HepG2 (cell line): ENCODE measurements around the gene TOR4A. TPM values are rescaled to one million over a fixed set of nuclear protein-coding genes. Genes with fewer than 3 reads are reported as not detected.

Source experiments
- ESRRA ChIP-seq: sonication (generic); formaldehyde crosslinking; IDR thresholded peaks from 2 replicates; pipeline ENCODE4 v1.5.1; 2020; ENCODE audit warnings: mild to moderate bottlenecking, low read depth, missing genetic modification reagents
- GATA4 ChIP-seq: sonication (generic); IDR thresholded peaks from 2 replicates; pipeline ENCODE4 v1.6.1; 2016; ENCODE audit warnings: antibody characterized with exemption, low read depth, borderline replicate concordance
- MED13 ChIP-seq: sonication (generic); formaldehyde crosslinking; IDR thresholded peaks from 2 replicates; pipeline ENCODE4 v1.5.0; 2020; ENCODE audit warnings: missing genetic modification reagents
- NCOA2 ChIP-seq: sonication (generic); formaldehyde crosslinking; IDR thresholded peaks from 2 replicates; pipeline ENCODE4 v1.8.0; 2022; ENCODE audit warnings: inconsistent platforms
- NFE2 ChIP-seq: sonication (generic); formaldehyde crosslinking; IDR thresholded peaks from 2 replicates; pipeline ENCODE4 v1.4.0; 2020; ENCODE audit warnings: missing genetic modification reagents
- NKX3-1 ChIP-seq: sonication (generic); formaldehyde crosslinking; IDR thresholded peaks from 2 replicates; pipeline ENCODE4 v1.5.0; 2020; ENCODE audit warnings: missing genetic modification reagents
- REL ChIP-seq: sonication (generic); formaldehyde crosslinking; conservative IDR thresholded peaks from 2 replicates; pipeline ENCODE4 v1.8.0; 2022; ENCODE audit warnings: mild to moderate bottlenecking, missing genetic modification reagents, moderate library complexity
- SP2 ChIP-seq: sonication (generic); formaldehyde crosslinking; IDR thresholded peaks from 2 replicates; pipeline ENCODE4 v1.5.1; 2020; ENCODE audit warnings: mild to moderate bottlenecking, missing genetic modification reagents
- SSRP1 ChIP-seq: IDR thresholded peaks from 2 replicates; pipeline ENCODE4 v1.6.1; 2016; ENCODE audit warnings: control low read depth
- YY1 ChIP-seq: IDR thresholded peaks from 2 replicates; pipeline ENCODE4 v1.6.1; 2011; ENCODE audit warnings: low read length, low read depth, moderate library complexity, mild to moderate bottlenecking; ENCODE audit not compliant: insufficient read depth, insufficient replicate concordance
- ZBTB1 ChIP-seq: sonication (generic); formaldehyde crosslinking; IDR thresholded peaks from 2 replicates; pipeline ENCODE4 v1.4.0; 2020; ENCODE audit warnings: missing genetic modification reagents, borderline replicate concordance
- ZFP82 ChIP-seq: sonication (generic); formaldehyde crosslinking; IDR thresholded peaks from 2 replicates; pipeline ENCODE4 v1.5.1; 2020; ENCODE audit warnings: mild to moderate bottlenecking, missing genetic modification reagents, borderline replicate concordance
- ZNF138 ChIP-seq: sonication (generic); formaldehyde crosslinking; IDR thresholded peaks from 2 replicates; pipeline ENCODE4 v1.5.0; 2020; ENCODE audit warnings: mild to moderate bottlenecking, low read depth, missing genetic modification reagents
- ZNF17 ChIP-seq: sonication (generic); formaldehyde crosslinking; IDR thresholded peaks from 2 replicates; pipeline ENCODE4 v1.5.0; 2020; ENCODE audit warnings: mild to moderate bottlenecking, missing genetic modification reagents
- ZNF383 ChIP-seq: sonication (generic); formaldehyde crosslinking; IDR thresholded peaks from 2 replicates; pipeline ENCODE4 v1.4.0; 2020; ENCODE audit warnings: missing genetic modification reagents, mild to moderate bottlenecking, borderline replicate concordance
- ZNF570 ChIP-seq: sonication (generic); formaldehyde crosslinking; IDR thresholded peaks from 2 replicates; pipeline ENCODE4 v1.4.0; 2020; ENCODE audit warnings: mild to moderate bottlenecking, missing genetic modification reagents, borderline replicate concordance
- ZNF597 ChIP-seq: sonication (generic); formaldehyde crosslinking; IDR thresholded peaks from 2 replicates; pipeline ENCODE4 v1.5.0; 2020; ENCODE audit warnings: missing genetic modification reagents
- ZNF670 ChIP-seq: sonication (generic); formaldehyde crosslinking; IDR thresholded peaks from 2 replicates; pipeline ENCODE4 v1.8.0; 2022; ENCODE audit warnings: mild to moderate bottlenecking, missing genetic modification reagents, borderline replicate concordance
- polyA plus RNA-seq, 8 experiments: library from polyadenylated mRNA; depleted of rRNA in 3 of 8; stranded (reverse) in 7 of 8; unstranded in 1 of 8; fragments of >200 nt; fragmentation: Illumina TruSeq in 4 of 8; extraction: Trizol in 4 of 8; gene quantifications; 2 replicates each; pipeline versions ENCODE4 v1.2.1 to v1.2.3, GENCODE V29; 2011 to 2016; ENCODE audit warnings: low read depth in 4 of 8, missing spikeins in 1 of 8, mixed read lengths in 1 of 8; ENCODE audit not compliant: insufficient read depth in 1 of 8
- total RNA-seq, 5 experiments: library from RNA; depleted of rRNA; stranded (reverse); fragments of >200 nt; fragmentation: Illumina TruSeq; extraction: Trizol; gene quantifications; 2 replicates each; pipeline ENCODE4 v1.2.3, GENCODE V29; 2016; ENCODE audit warnings: low read depth in 1 of 5
- TF ChIP-seq, protein P1 (sequence below): sonication (generic); formaldehyde crosslinking; IDR thresholded peaks from 2 replicates; pipeline ENCODE4 v1.5.1; 2020; ENCODE audit warnings: mild to moderate bottlenecking, missing genetic modification reagents, borderline replicate concordance
- TF ChIP-seq, protein P2 (sequence below): sonication (generic); formaldehyde crosslinking; IDR thresholded peaks from 2 replicates; pipeline ENCODE4 v1.5.1; 2020; ENCODE audit warnings: missing genetic modification reagents, mild to moderate bottlenecking, borderline replicate concordance
- TF ChIP-seq, protein P3 (sequence below): IDR thresholded peaks from 2 replicates; pipeline ENCODE4 v1.6.1; 2018; ENCODE audit warnings: missing genetic modification reagents, mild to moderate bottlenecking, missing compliant biosample characterization

TOR4A gene
- total and polyA plus RNA-seq, 2 of the 13 experiments (the other 11 are each of a cell fraction or from before 2014, with no cell fraction given): 11.1 to 14.2 TPM

GRCh38 chr9:137229903-137230704 lies 47.4 kb upstream of the TOR4A start (continued):
- TF ChIP-seq, protein P1, sequence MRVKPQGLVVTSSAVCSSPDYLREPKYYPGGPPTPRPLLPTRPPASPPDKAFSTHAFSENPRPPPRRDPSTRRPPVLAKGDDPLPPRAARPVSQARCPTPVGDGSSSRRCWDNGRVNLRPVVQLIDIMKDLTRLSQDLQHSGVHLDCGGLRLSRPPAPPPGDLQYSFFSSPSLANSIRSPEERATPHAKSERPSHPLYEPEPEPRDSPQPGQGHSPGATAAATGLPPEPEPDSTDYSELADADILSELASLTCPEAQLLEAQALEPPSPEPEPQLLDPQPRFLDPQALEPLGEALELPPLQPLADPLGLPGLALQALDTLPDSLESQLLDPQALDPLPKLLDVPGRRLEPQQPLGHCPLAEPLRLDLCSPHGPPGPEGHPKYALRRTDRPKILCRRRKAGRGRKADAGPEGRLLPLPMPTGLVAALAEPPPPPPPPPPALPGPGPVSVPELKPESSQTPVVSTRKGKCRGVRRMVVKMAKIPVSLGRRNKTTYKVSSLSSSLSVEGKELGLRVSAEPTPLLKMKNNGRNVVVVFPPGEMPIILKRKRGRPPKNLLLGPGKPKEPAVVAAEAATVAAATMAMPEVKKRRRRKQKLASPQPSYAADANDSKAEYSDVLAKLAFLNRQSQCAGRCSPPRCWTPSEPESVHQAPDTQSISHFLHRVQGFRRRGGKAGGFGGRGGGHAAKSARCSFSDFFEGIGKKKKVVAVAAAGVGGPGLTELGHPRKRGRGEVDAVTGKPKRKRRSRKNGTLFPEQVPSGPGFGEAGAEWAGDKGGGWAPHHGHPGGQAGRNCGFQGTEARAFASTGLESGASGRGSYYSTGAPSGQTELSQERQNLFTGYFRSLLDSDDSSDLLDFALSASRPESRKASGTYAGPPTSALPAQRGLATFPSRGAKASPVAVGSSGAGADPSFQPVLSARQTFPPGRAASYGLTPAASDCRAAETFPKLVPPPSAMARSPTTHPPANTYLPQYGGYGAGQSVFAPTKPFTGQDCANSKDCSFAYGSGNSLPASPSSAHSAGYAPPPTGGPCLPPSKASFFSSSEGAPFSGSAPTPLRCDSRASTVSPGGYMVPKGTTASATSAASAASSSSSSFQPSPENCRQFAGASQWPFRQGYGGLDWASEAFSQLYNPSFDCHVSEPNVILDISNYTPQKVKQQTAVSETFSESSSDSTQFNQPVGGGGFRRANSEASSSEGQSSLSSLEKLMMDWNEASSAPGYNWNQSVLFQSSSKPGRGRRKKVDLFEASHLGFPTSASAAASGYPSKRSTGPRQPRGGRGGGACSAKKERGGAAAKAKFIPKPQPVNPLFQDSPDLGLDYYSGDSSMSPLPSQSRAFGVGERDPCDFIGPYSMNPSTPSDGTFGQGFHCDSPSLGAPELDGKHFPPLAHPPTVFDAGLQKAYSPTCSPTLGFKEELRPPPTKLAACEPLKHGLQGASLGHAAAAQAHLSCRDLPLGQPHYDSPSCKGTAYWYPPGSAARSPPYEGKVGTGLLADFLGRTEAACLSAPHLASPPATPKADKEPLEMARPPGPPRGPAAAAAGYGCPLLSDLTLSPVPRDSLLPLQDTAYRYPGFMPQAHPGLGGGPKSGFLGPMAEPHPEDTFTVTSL: peak; percentile 75; the same call in 1 of the 2 replicates
- TF ChIP-seq ZNF17 (CRISPR knock-in tag) (no peak), ZNF670 (CRISPR knock-in tag) (peak; percentile 90), MED13 (CRISPR knock-in tag) (no peak), NCOA2 (peak; percentile 16; the same call in 1 of the 2 replicates), NKX3-1 (CRISPR knock-in tag) (0 out of 2 replicates have a peak, but pooled peaks have one; percentile 56), ZNF138 (CRISPR knock-in tag) (no peak), ZFP82 (CRISPR knock-in tag) (peak; percentile 96), YY1 (peak; percentile 31), REL (CRISPR knock-in tag) (no peak; the same call in 1 of the 2 replicates), NFE2 (no peak), ZNF383 (peak; percentile 45; the same call in 1 of the 2 replicates), SSRP1 (CRISPR knock-in tag) (no peak), ZNF597 (CRISPR knock-in tag) (no peak), ZNF570 (CRISPR knock-in tag) (no peak), ESRRA (no peak), SP2 (CRISPR knock-in tag) (peak; percentile 51), GATA4 (no peak), ZBTB1 (CRISPR knock-in tag) (no peak)
- TF ChIP-seq, protein P2, sequence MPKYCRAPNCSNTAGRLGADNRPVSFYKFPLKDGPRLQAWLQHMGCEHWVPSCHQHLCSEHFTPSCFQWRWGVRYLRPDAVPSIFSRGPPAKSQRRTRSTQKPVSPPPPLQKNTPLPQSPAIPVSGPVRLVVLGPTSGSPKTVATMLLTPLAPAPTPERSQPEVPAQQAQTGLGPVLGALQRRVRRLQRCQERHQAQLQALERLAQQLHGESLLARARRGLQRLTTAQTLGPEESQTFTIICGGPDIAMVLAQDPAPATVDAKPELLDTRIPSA (CRISPR knock-in tag): no peak
- TF ChIP-seq, protein P3, sequence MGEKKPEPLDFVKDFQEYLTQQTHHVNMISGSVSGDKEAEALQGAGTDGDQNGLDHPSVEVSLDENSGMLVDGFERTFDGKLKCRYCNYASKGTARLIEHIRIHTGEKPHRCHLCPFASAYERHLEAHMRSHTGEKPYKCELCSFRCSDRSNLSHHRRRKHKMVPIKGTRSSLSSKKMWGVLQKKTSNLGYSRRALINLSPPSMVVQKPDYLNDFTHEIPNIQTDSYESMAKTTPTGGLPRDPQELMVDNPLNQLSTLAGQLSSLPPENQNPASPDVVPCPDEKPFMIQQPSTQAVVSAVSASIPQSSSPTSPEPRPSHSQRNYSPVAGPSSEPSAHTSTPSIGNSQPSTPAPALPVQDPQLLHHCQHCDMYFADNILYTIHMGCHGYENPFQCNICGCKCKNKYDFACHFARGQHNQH (CRISPR knock-in tag): 0 out of 2 replicates have a peak, but pooled peaks have one; percentile 30
